Ovary (tissue), 9 donors: ENCODE results near the gene COL23A1. TPM values are rescaled to one million over a fixed set of nuclear protein-coding genes. Genes with fewer than 3 reads are reported as not detected.

Source experiments
- DNase-seq, 5 donors: peaks; one replicate each; pipeline ENCODE4 v3.0.0-alpha.2; 2019 to 2020
- H3K27ac ChIP-seq, 2 donors: fragments of 200-600 bp; one replicate each; pipeline versions ENCODE4 v1.5.1 to v1.8.0; 2019 to 2022
- H3K27me3 ChIP-seq: fragments of 200-600 bp; one replicate; pipeline ENCODE4 v1.8.0; 2022
- H3K36me3 ChIP-seq: fragments of 200-600 bp; sonication (generic); one replicate; pipeline ENCODE4 v1.5.1; 2019
- H3K4me1 ChIP-seq: one replicate; pipeline ENCODE4 v1.8.1; 2013; ENCODE audit warnings: mild to moderate bottlenecking, moderate library complexity; ENCODE audit not compliant: insufficient read depth
- H3K4me3 ChIP-seq: fragments of 200-600 bp; sonication (generic); one replicate; pipeline ENCODE4 v1.5.1; 2017
- H3K9me3 ChIP-seq, 2 donors: fragments of 200-600 bp in 1 of 2; sonication (generic) in 1 of 2; one replicate each; pipeline versions ENCODE4 v1.5.1 to v1.8.1; 2013 to 2019; ENCODE audit warnings: mild to moderate bottlenecking in 1 of 2, moderate library complexity in 1 of 2
- CTCF ChIP-seq, 3 donors: fragments of 450-650 bp in 2 of 3; fragments of 200-600 bp in 1 of 3; IDR thresholded peaks; one replicate each; pipeline versions ENCODE4 v1.5.1 to v1.8.0; 2016 to 2022; ENCODE audit warnings: antibody characterized with exemption in 3 of 3, mild to moderate bottlenecking in 1 of 3
- EP300 ChIP-seq: sonication (generic); formaldehyde crosslinking; IDR thresholded peaks from one replicate; pipeline ENCODE4 v1.6.1; 2017; ENCODE audit warnings: antibody characterized with exemption
- POLR2A ChIP-seq: fragments of 450-650 bp; IDR thresholded peaks from one replicate; pipeline ENCODE4 v1.6.1; 2017; ENCODE audit warnings: antibody characterized with exemption, mild to moderate bottlenecking, moderate library complexity
- WGBS, 3 donors: extraction: QIAGEN DNeasy Blood & Tissue Kit in 1 of 3; methylation state at CpG; one replicate each; pipeline versions ENCODE4 v1.1.5 to v1.1.7; 2013 to 2017; 5-methylcytosine and 5-hydroxymethylcytosine counted together
- intact Hi-C, 4 donors: fragments of 100-400 bp; cut with DNase I; formaldehyde crosslinking; loops; one replicate each; pipeline versions ENCODE4 v1.11.0 to v1.15.1; 2022 to 2023
- polyA plus RNA-seq, 2 donors: library from polyadenylated mRNA; stranded (reverse); fragments of 200-250 nt in 1 of 2; fragments of 350-450 nt in 1 of 2; fragmentation: Illumina TruSeq in 1 of 2; extraction: RNeasy Lipid Tissue Mini Kit (QIAGEN cat#74804) in 1 of 2; gene quantifications; one replicate each; pipeline ENCODE4 v1.2.3, GENCODE V29; 2013 to 2014
- total RNA-seq, 7 donors: library from RNA; depleted of rRNA in 2 of 7; stranded (reverse); fragments of >200 nt in 2 of 7; fragmentation: NEBNext Ultra II Directional in 3 of 7; extraction: Animal tissue kit (Norgen Biotek cat#: 25700) in 3 of 7; gene quantifications; one replicate each; pipeline versions ENCODE4 v1.1.0 to v1.2.4, GENCODE V29; 2016 to 2023
- donor health status: DM: no; HTN: no; CAD: no; lungs with moderate emphysema.
- donor health status: DM: no; HTN: no; CAD: no.
- donor health status: Bipolar disorder and iron deficiency.
- donor health status: DM: yes; HTN: yes; CAD: no.
- donor health status: DM: no; HTN: no; CAD: no.
- donor health status: DM: yes; HTN: yes; CAD: no.

Gene COL23A1
- total and polyA plus RNA-seq, 9 donors = 0.13 to 0.92 (median 0.39) TPM; not detected in 1

GRCh38 chr5:178525906-178526732 is 64.1 kb downstream of the COL23A1 start:
- Histone ChIP-seq H3K4me1 (no peaks in the 10 kb centered on the region), H3K27me3 (no peaks in the 10 kb centered on the region), H3K36me3 (no peaks in the 10 kb centered on the region), H3K9me3 (no peaks in the 10 kb centered on the region), H3K27ac (no peak overlapping the region), H3K4me3 (no peak overlapping the region)
- no peak for DNase-seq
- WGBS, 3 donors = 90 to 94% (median 91%) methylated on average over 12 of the region's 12 CpGs
- TF ChIP-seq POLR2A (no peak), EP300 (no peak)
- intact Hi-C loops = no loop called here

GRCh38 chr5:178524093-178524882 is 65.9 kb downstream of the COL23A1 start:
- H3K4me3 ChIP-seq = no peak overlapping the region
- DNase-seq = no peak
- H3K4me1 ChIP-seq = no peaks in the 10 kb centered on the region
- 80 to 88% (median 82%) methylated on average over 10 of the region's 10 CpGs for WGBS, 3 donors
- no peak for TF ChIP-seq CTCF (IDR thresholded peaks at IDR 0.05)
- no peak for TF ChIP-seq POLR2A
- no peak for TF ChIP-seq EP300
- H3K36me3 ChIP-seq = no peaks in the 10 kb centered on the region
- H3K27me3 ChIP-seq = no peaks in the 10 kb centered on the region
- no peak overlapping the region for H3K27ac ChIP-seq
- intact Hi-C loops = no loop called here
- no peaks in the 10 kb centered on the region for H3K9me3 ChIP-seq

DNA sequence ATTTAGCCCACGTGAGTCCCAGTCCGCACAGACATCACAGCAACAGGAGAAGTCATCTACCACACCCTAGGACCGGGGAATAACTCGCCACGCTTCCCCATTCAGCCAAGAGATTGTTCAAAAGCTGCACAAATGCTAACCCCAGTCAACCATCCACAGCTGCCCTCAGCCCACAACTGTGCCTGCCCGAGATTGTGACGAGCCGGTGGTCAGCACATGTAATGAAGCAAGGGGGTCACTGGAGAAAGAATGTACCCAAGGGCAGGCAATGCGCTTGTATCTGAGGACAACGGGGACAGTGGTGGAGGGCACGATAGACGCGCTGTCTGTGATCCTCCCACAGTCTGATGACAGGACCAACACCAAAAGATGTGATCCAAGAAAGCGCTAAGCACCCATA is 67.8 kb downstream of the COL23A1 start:
- Histone ChIP-seq H3K9me3 (no peaks in the 10 kb centered on the region), H3K27ac (no peak overlapping the region), H3K27me3 (no peaks in the 10 kb centered on the region), H3K36me3 (no peaks in the 10 kb centered on the region), H3K4me3 (no peak overlapping the region), H3K4me1 (no peaks in the 10 kb centered on the region)
- TF ChIP-seq POLR2A (no peak), EP300 (no peak), CTCF (IDR thresholded peaks at IDR 0.05) (no peak)
- DNase-seq = no peak
- 92 to 95% (median 93%) methylated on average over 14 of the region's 14 CpGs for WGBS, 3 donors
- intact Hi-C loops = no loop called here

- intact Hi-C loops = no loop called here
- Histone ChIP-seq H3K9me3 (no peaks in the 10 kb centered on the region), H3K4me1 (no peaks in the 10 kb centered on the region), H3K36me3 (no peaks in the 10 kb centered on the region), H3K27me3 (no peaks in the 10 kb centered on the region), H3K4me3 (no peak overlapping the region), H3K27ac (no peak overlapping the region)
- TF ChIP-seq POLR2A (no peak), CTCF (IDR thresholded peaks at IDR 0.05) (no peak), EP300 (no peak)
- 88 to 92% (median 90%) methylated on average over 4 of the region's 4 CpGs for WGBS, 3 donors
- no peak for DNase-seq
These were observed 69.3 kb downstream of the COL23A1 start for GRCh38 chr5:178520851-178521250.
